K562 (cell line): ENCODE data around the gene PSMG3. TPM values are rescaled to one million over a fixed set of nuclear protein-coding genes. Genes with fewer than 3 reads are reported as not detected.

Source experiments
- ATAC-seq: fragments of 200-7000 bp; cut with Tn5 transposase; 3 replicates; pipeline ENCODE4 v1.9.1; 2020; ENCODE audit warnings: moderate library complexity
- BruUV-seq: library from RNA; stranded (reverse); fragments of 400-500 nt; replicated peaks from 2 replicates; lab custom pipeline; 2021; lab: Mats Ljungman, UMichigan
- CTCF ChIA-PET: fragments of 300-600 bp; formaldehyde crosslinking; extraction: SDS; loops from one replicate; lab custom pipeline; 2021; ENCODE audit warnings: low intra/inter-chr PET ratio; lab: Yijun Ruan, JAX
- POLR2A ChIA-PET: fragments of 300-600, 350-650 bp; sonication (Branson Sonifier 250); formaldehyde crosslinking; extraction: SDS; loops from one replicate; lab custom pipeline; 2021; ENCODE audit warnings: antibody characterized with exemption, inconsistent platforms; lab: Yijun Ruan, JAX
- DNase-seq, 4 experiments: peaks; one replicate each; pipeline versions ENCODE4 v3.0.0 to v3.0.0-alpha.2; 2011 to 2018; ENCODE audit warnings: low spot score in 3 of 4, mixed read lengths in 3 of 4; ENCODE audit errors: extremely low read depth in 1 of 4
- FAIRE-seq: peaks from 2 replicates; lab custom pipeline; 2011; peaks lifted over from hg19 to GRCh38; lab: Jason Lieb, UNC
- H2AFZ ChIP-seq: 2 replicates; pipeline ENCODE4 v1.6.0; 2011; ENCODE audit warnings: low read depth, low read length, control low read depth, inconsistent platforms
- H3K27ac ChIP-seq: fragments of 200-600 bp; 3 replicates; pipeline ENCODE4 v1.8.0; 2011; ENCODE audit warnings: low read depth, mild to moderate bottlenecking, control low read depth, inconsistent platforms, low read length, moderate library complexity, mixed read lengths; ENCODE audit errors: extremely low read depth
- H3K27me3 ChIP-seq, 2 experiments: fragments of 300-600 bp in 1 of 2; 2 replicates in 1 of 2; 3 replicates in 1 of 2; pipeline versions ENCODE4 v1.6.0 to v1.8.0; 2011; ENCODE audit warnings: inconsistent platforms in 2 of 2, low read length in 2 of 2, mild to moderate bottlenecking in 1 of 2, mixed read lengths in 1 of 2, moderate library complexity in 1 of 2; ENCODE audit not compliant: control insufficient read depth in 2 of 2, insufficient read depth in 2 of 2
- H3K36me3 ChIP-seq: fragments of 300-600 bp; 3 replicates; pipeline ENCODE4 v1.8.0; 2011; ENCODE audit warnings: mild to moderate bottlenecking, low read length, inconsistent platforms; ENCODE audit not compliant: control insufficient read depth, insufficient read depth
- H3K4me1 ChIP-seq, 2 experiments: fragments of 200-600 bp in 1 of 2; replicated peaks in 1 of 2; 2 replicates in 1 of 2; 3 replicates in 1 of 2; pipeline versions ENCODE4 v1.5.1 to v1.8.0; 2011; ENCODE audit warnings: inconsistent platforms in 2 of 2, low read length in 2 of 2, mild to moderate bottlenecking in 1 of 2, mixed read lengths in 1 of 2, moderate library complexity in 1 of 2; ENCODE audit not compliant: control insufficient read depth in 2 of 2, insufficient read depth in 2 of 2
- H3K4me2 ChIP-seq: 2 replicates; pipeline ENCODE4 v1.6.1; 2011; ENCODE audit warnings: low read length, control low read depth, inconsistent platforms, mixed read lengths; ENCODE audit not compliant: insufficient read depth
- H3K4me3 ChIP-seq: fragments of 200-600 bp; sonication (generic), shearing (Covaris generic); 2 replicates; pipeline ENCODE4 v1.5.1; 2016; ENCODE audit warnings: control low read depth, inconsistent platforms
- H3K79me2 ChIP-seq: fragments of 200-600 bp; 3 replicates; pipeline ENCODE4 v1.8.0; 2011; ENCODE audit warnings: low read length, inconsistent platforms; ENCODE audit not compliant: control insufficient read depth, insufficient read depth
- H3K9ac ChIP-seq, 2 experiments: 2 replicates each; pipeline versions ENCODE4 v1.6.0 to v1.6.1; 2011; ENCODE audit warnings: low read depth in 2 of 2, low read length in 2 of 2, control low read depth in 1 of 2, inconsistent platforms in 1 of 2, mild to moderate bottlenecking in 1 of 2, mixed read lengths in 1 of 2; ENCODE audit not compliant: insufficient read depth in 1 of 2
- H3K9me1 ChIP-seq: one replicate; pipeline ENCODE4 v1.6.0; 2011; ENCODE audit warnings: inconsistent platforms, mild to moderate bottlenecking, low read length, moderate library complexity; ENCODE audit not compliant: control insufficient read depth, insufficient read depth
- H3K9me3 ChIP-seq: replicated peaks from 2 replicates; pipeline ENCODE4 v1.5.1; 2011; ENCODE audit warnings: low read depth, low read length, inconsistent platforms; ENCODE audit not compliant: control insufficient read depth, insufficient read depth
- H4K20me1 ChIP-seq: replicated peaks from 2 replicates; pipeline ENCODE4 v1.6.1; 2011; ENCODE audit warnings: low read length, inconsistent platforms, mixed read lengths; ENCODE audit not compliant: control insufficient read depth, insufficient read depth
- ARID1B ChIP-seq: fragments of 450-650 bp; IDR thresholded peaks from 2 replicates; pipeline ENCODE4 v1.6.1; 2016; ENCODE audit warnings: antibody characterized with exemption, mild to moderate bottlenecking, inconsistent platforms
- ATF1 ChIP-seq, 2 experiments: fragments of 450-650 bp in 1 of 2; IDR thresholded peaks; 2 replicates each; pipeline ENCODE4 v1.6.1; 2016; ENCODE audit warnings: missing compliant biosample characterization in 1 of 2, missing genetic modification characterization in 1 of 2
- C11orf30 ChIP-seq: fragments of 450-650 bp; IDR thresholded peaks from 2 replicates; pipeline ENCODE4 v1.6.1; 2016; ENCODE audit warnings: low read depth, mild to moderate bottlenecking
- CBFA2T2 ChIP-seq: fragments of 450-650 bp; conservative IDR thresholded peaks from 2 replicates; pipeline ENCODE4 v1.6.1; 2017; ENCODE audit warnings: mild to moderate bottlenecking
- CBFA2T3 ChIP-seq: fragments of 450-650 bp; IDR thresholded peaks from 2 replicates; pipeline ENCODE4 v1.6.1; 2017
- CREM ChIP-seq: IDR thresholded peaks from 2 replicates; pipeline ENCODE4 v1.6.1; 2014; ENCODE audit warnings: antibody characterized with exemption, low read depth
- DPF2 ChIP-seq: fragments of 450-650 bp; IDR thresholded peaks from 2 replicates; pipeline ENCODE4 v1.6.1; 2016
- JUND ChIP-seq, 2 experiments: IDR thresholded peaks; 2 replicates in 1 of 2; 3 replicates in 1 of 2; pipeline ENCODE4 v1.6.1; 2011; ENCODE audit warnings: borderline replicate concordance in 2 of 2, low read depth in 2 of 2, low read length in 2 of 2, improper control_type of control experiment in 1 of 2, missing biosample characterization in 1 of 2, missing genetic modification characterization in 1 of 2, missing genetic modification reagents in 1 of 2
- L3MBTL2 ChIP-seq: fragments of 450-650 bp; IDR thresholded peaks from 2 replicates; pipeline ENCODE4 v1.6.1; 2016; ENCODE audit warnings: mild to moderate bottlenecking, moderate library complexity
- MAFG ChIP-seq: fragments of 450-650 bp; conservative IDR thresholded peaks from 2 replicates; pipeline ENCODE4 v1.6.1; 2016; ENCODE audit warnings: missing genetic modification characterization, missing compliant biosample characterization
- MEIS2 ChIP-seq: fragments of 450-650 bp; IDR thresholded peaks from 2 replicates; pipeline ENCODE4 v1.6.1; 2014; ENCODE audit warnings: mild to moderate bottlenecking; ENCODE audit not compliant: partially characterized antibody
- MTA3 ChIP-seq: fragments of 450-650 bp; formaldehyde crosslinking; IDR thresholded peaks from 2 replicates; pipeline ENCODE4 v1.6.1; 2017; ENCODE audit warnings: mild to moderate bottlenecking, borderline replicate concordance
- NFE2 ChIP-seq: IDR thresholded peaks from 2 replicates; pipeline ENCODE4 v1.6.1; 2014; ENCODE audit warnings: antibody characterized with exemption, low read depth
- RAD21 ChIP-seq, 2 experiments: fragments of 250-450 bp in 1 of 2; fragments of 450-650 bp in 1 of 2; sonication (Bioruptor Pico) in 1 of 2; formaldehyde crosslinking in 1 of 2; IDR thresholded peaks in 1 of 2; conservative IDR thresholded peaks in 1 of 2; 2 replicates each; pipeline versions ENCODE4 v1.4.0 to v1.8.0; 2020 to 2022; ENCODE audit warnings: mild to moderate bottlenecking in 2 of 2, moderate library complexity in 1 of 2
- SMAD4 ChIP-seq: fragments of 250-450 bp; sonication (Bioruptor Pico); conservative IDR thresholded peaks from 2 replicates; pipeline ENCODE4 v1.8.0; 2021; ENCODE audit warnings: inconsistent platforms, mild to moderate bottlenecking, moderate library complexity
- ZNF316 ChIP-seq: fragments of 450-650 bp; IDR thresholded peaks from 2 replicates; pipeline ENCODE4 v1.6.1; 2016
- ZNF785 ChIP-seq: fragments of 250-450 bp; sonication (Bioruptor Pico); IDR thresholded peaks from 2 replicates; pipeline ENCODE4 v1.4.0; 2020; ENCODE audit warnings: mild to moderate bottlenecking
- WGBS: fragments of 100-300 bp; shearing (Covaris generic); methylation state at CpG from one replicate; pipeline ENCODE4 v1.1.6; 2016; ENCODE audit warnings: low coverage, mixed read lengths; ENCODE audit not compliant: insufficient coverage; ENCODE audit errors: missing lambda C conversion rate; 5-methylcytosine and 5-hydroxymethylcytosine counted together
- in situ Hi-C: fragments of 300-500 bp; cut with MboI; formaldehyde crosslinking; loops from 4 replicates; pipeline ENCODE4 v1.15.0; 2018; ENCODE audit warnings: inconsistent platforms, mixed read lengths
- intact Hi-C: fragments of 100-400 bp; cut with micrococcal nuclease; formaldehyde crosslinking; loops from 2 replicates; pipeline ENCODE4 v1.14.2; 2022
- polyA plus RNA-seq, 8 experiments: library from polyadenylated mRNA; depleted of rRNA in 4 of 8; stranded (reverse) in 5 of 8; unstranded in 3 of 8; fragments of >200 nt; fragmentation: Nextera tagmentation in 2 of 8; fragmentation: Illumina TruSeq in 1 of 8; extraction: Ambion mirVana in 2 of 8; extraction: Trizol in 1 of 8; gene quantifications; 2 replicates each; pipeline versions ENCODE4 v1.2.1 to v1.2.3, GENCODE V29; 2011 to 2014; ENCODE audit warnings: inconsistent platforms in 1 of 8, missing spikeins in 1 of 8
- total RNA-seq, 7 experiments: library from RNA; depleted of rRNA in 6 of 7; stranded (reverse); fragments of >200 nt in 6 of 7; fragmentation: Illumina TruSeq in 2 of 7; extraction: Trizol in 2 of 7; gene quantifications; 2 replicates each; pipeline versions ENCODE4 v1.2.1 to v1.2.3, GENCODE V29; 2011 to 2021; ENCODE audit warnings: low replicate concordance in 1 of 7
- TF ChIP-seq, protein P1 (sequence below), 2 experiments: IDR thresholded peaks in 1 of 2; conservative IDR thresholded peaks in 1 of 2; 2 replicates each; pipeline ENCODE4 v1.6.1; 2016; ENCODE audit warnings: low read depth in 2 of 2, mild to moderate bottlenecking in 1 of 2, missing compliant biosample characterization in 1 of 2, missing genetic modification characterization in 1 of 2, moderate library complexity in 1 of 2

PSMG3 gene
- total and polyA plus RNA-seq, 9 of the 15 experiments (the other 6 are each of a cell fraction or from before 2014, with no cell fraction given): 34.8 to 122 (median 80.1) TPM

DNA sequence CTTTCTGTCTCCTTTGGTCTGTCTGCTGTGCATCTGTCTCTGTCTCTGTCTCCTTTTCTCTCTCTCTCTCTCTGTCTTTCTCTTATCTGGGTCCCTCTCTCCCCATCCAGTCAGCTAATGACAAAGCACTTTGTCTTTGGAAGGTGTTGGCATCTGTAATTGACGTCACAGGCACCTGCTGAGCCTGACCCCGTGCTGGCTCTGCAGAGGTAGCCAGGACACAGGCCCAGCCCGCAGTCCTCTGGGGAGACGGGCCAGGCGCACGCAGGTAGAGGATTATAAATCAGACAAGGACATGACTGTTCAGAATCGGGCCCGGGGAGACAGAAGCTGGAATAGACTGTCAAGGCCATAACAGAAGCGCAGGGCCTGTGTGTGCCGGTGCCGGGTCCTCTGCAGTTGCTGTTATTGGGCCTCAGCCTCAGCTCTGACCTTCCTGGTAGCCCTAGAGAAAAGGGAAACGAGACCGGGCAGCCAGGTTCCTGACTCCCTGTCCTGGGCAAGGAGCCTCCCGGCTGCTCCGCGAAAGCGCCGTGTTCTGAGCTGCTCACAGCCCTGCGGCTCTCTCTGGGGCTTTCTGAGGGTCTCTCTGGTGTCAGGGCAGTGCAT, 10.7 kb upstream of the PSMG3 start:
- Histone ChIP-seq H3K79me2 (no peaks in the 10 kb centered on the region), H3K36me3 (no peaks in the 10 kb centered on the region), H3K9me3 (no peaks in the 10 kb centered on the region), H4K20me1 (0 out of 2 replicates have a peak, but pooled peaks cover 4% of the 10 kb centered on the region), H2AFZ (no peak overlapping the region), H3K27ac (no peak overlapping the region)
- no TSS peak for BruUV-seq
- TF ChIP-seq L3MBTL2: no peak
- TF ChIP-seq, protein P1, sequence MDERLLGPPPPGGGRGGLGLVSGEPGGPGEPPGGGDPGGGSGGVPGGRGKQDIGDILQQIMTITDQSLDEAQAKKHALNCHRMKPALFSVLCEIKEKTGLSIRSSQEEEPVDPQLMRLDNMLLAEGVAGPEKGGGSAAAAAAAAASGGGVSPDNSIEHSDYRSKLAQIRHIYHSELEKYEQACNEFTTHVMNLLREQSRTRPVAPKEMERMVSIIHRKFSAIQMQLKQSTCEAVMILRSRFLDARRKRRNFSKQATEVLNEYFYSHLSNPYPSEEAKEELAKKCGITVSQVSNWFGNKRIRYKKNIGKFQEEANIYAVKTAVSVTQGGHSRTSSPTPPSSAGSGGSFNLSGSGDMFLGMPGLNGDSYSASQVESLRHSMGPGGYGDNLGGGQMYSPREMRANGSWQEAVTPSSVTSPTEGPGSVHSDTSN (CRISPR knock-in tag; IDR thresholded peaks at IDR 0.05; ENCODE audit: low read depth): no peak
- TF ChIP-seq, protein P1 (tag; conservative IDR thresholded peaks at IDR 0.05; ENCODE audit: low read depth): 0 out of 2 replicates have a peak, but pooled peaks have one; percentile 21
- TF ChIP-seq DPF2: peak; percentile 56; the same call in 1 of the 2 replicates
- TF ChIP-seq MTA3: no peak
- peak; percentile 52; the same call in 1 of the 2 replicates for TF ChIP-seq CBFA2T3
- peak; percentile 69 for TF ChIP-seq C11orf30
- peak; percentile 65 for TF ChIP-seq ZNF316
- TF ChIP-seq MEIS2: peak; percentile 22
- peak; percentile 33 for TF ChIP-seq CBFA2T2
- peak; percentile 51 for TF ChIP-seq NFE2
- TF ChIP-seq ATF1 (CRISPR knock-in tag; IDR thresholded peaks at IDR 0.05): no peak
- TF ChIP-seq ATF1 (tag; IDR thresholded peaks at IDR 0.05): peak; percentile 34; the same call in 1 of the 2 replicates
- peak; percentile 40; the same call in 1 of the 2 replicates for TF ChIP-seq CREM
- 0 out of 2 replicates have a peak, but pooled peaks have one; percentile 14 for TF ChIP-seq SMAD4
- peak; percentile 67 for TF ChIP-seq MAFG (tag)
- peak; percentile 28 for TF ChIP-seq ARID1B
- TF ChIP-seq ZNF785 (CRISPR knock-in tag): no peak
- no peak for TF ChIP-seq RAD21 (CRISPR knock-in tag; conservative IDR thresholded peaks at IDR 0.05 in 1 of 2, IDR thresholded peaks at IDR 0.05 in 1 of 2)
- TF ChIP-seq JUND (IDR thresholded peaks at IDR 0.05; ENCODE audit: borderline replicate concordance, low read depth, low read length): 0 out of 2 replicates have a peak, but pooled peaks have one; percentile 13
- TF ChIP-seq JUND (tag; IDR thresholded peaks at IDR 0.05; ENCODE audit: borderline replicate concordance, low read depth, low read length): no peak
- TF ChIP-seq, all 486 proteins: peak for 14
- FAIRE-seq: no peak
- Histone ChIP-seq H3K9me1 (no peaks in the 10 kb centered on the region), H3K4me1 (peaks cover 9 to 32% of the 10 kb centered on the region in 2 experiments; a peak in 4 of 5 replicates), H3K9ac (peak overlapping the region in 1 of 2 experiments; percentile 20; a peak in 1 of 4 replicates), H3K4me2 (no peak overlapping the region), H3K27me3 (peaks cover 25 to 45% of the 10 kb centered on the region in 2 experiments; a peak in 4 of 5 replicates), H3K4me3 (no peak overlapping the region)
- DNase-seq: peak in 2 of 4 experiments; percentile 43 to 46
- POLR2A ChIA-PET: interaction anchor here (0.6 to 1.0 kb wide), 5 partner anchors 8 to 276 kb away, joined by 3 to 6 read pairs (median 4); no protein-coding TSS in a partner anchor
- in situ Hi-C loops (loop anchor here (10.0 kb wide), 1 partner anchor 624 kb away; no protein-coding TSS in a partner anchor), intact Hi-C loops (no loop called here)
- peak; percentile 14 for ATAC-seq
- WGBS: 18% methylated on average over 17 of the region's 19 CpGs
- CTCF ChIA-PET: interaction anchor here (0.5 to 1.5 kb wide), 3 partner anchors 67 to 629 kb away, joined by 3 to 12 read pairs (median 6); no protein-coding TSS in a partner anchor
